GM12878 (cell line): ENCODE results near the gene FSTL1. TPM values are rescaled to one million over a fixed set of nuclear protein-coding genes. Genes with fewer than 3 reads are reported as not detected.

ENCODE experiments used
- ATAC-seq: fragments of 200-7000 bp; cut with Tn5 transposase; 3 replicates; pipeline ENCODE4 v1.9.1; 2020; ENCODE audit warnings: mild to moderate bottlenecking, moderate library complexity
- BruUV-seq: library from RNA; stranded (reverse); fragments of 400-500 nt; replicated peaks from 2 replicates; lab custom pipeline; 2021; lab: Mats Ljungman, UMichigan
- CTCF ChIA-PET: fragments of 300-600 bp; sonication (Branson Sonifier 250); formaldehyde crosslinking; extraction: SDS; loops from one replicate; lab custom pipeline; 2021; ENCODE audit warnings: inconsistent platforms; lab: Yijun Ruan, JAX
- POLR2A ChIA-PET: fragments of 350-600 bp; formaldehyde crosslinking; extraction: SDS; loops from one replicate; lab custom pipeline; 2021; ENCODE audit warnings: inconsistent platforms; lab: Charles Lee
- RAD21 ChIA-PET: fragments of 300-600 bp; sonication (Branson Sonifier 250); formaldehyde crosslinking; loops from one replicate; lab custom pipeline; 2023; ENCODE audit warnings: antibody characterized with exemption; ENCODE audit not compliant: unreplicated experiment; lab: Charles Lee
- SMC1A ChIA-PET: fragments of 300-600 bp; sonication (Branson Sonifier 250); formaldehyde crosslinking; loops from one replicate; lab custom pipeline; 2023; ENCODE audit not compliant: unreplicated experiment, uncharacterized antibody; lab: Charles Lee
- DNase-seq: peaks from one replicate; pipeline ENCODE4 v3.0.0-alpha.2; 2011; ENCODE audit warnings: low read depth, low spot score
- FAIRE-seq: peaks from 3 replicates; lab custom pipeline; 2011; peaks lifted over from hg19 to GRCh38; lab: Jason Lieb, UNC
- H2AFZ ChIP-seq: 2 replicates; pipeline ENCODE4 v1.6.0; 2011; ENCODE audit warnings: low read depth, low read length, control low read depth; ENCODE audit not compliant: control insufficient read depth
- H3K27ac ChIP-seq: 2 replicates; pipeline ENCODE4 v1.5.1; 2011; ENCODE audit warnings: control low read depth; ENCODE audit not compliant: control insufficient read depth, insufficient read depth
- H3K27me3 ChIP-seq, 2 experiments: replicated peaks in 1 of 2; 2 replicates each; pipeline versions ENCODE4 v1.6.0 to v1.6.1; 2011; ENCODE audit warnings: low read length in 1 of 2; ENCODE audit not compliant: control insufficient read depth in 2 of 2, insufficient read depth in 2 of 2
- H3K36me3 ChIP-seq, 2 experiments: 2 replicates each; pipeline ENCODE4 v1.5.1; 2011; ENCODE audit warnings: low read length in 1 of 2; ENCODE audit not compliant: control insufficient read depth in 2 of 2, insufficient read depth in 2 of 2
- H3K4me1 ChIP-seq: 2 replicates; pipeline ENCODE4 v1.6.1; 2011; ENCODE audit warnings: mild to moderate bottlenecking, low read length, moderate library complexity, mixed read lengths; ENCODE audit not compliant: control insufficient read depth, insufficient read depth
- H3K4me2 ChIP-seq: 2 replicates; pipeline ENCODE4 v1.6.0; 2011; ENCODE audit warnings: control low read depth; ENCODE audit not compliant: control insufficient read depth, insufficient read depth
- H3K4me3 ChIP-seq: fragments of 200-600 bp; sonication (generic); 2 replicates; pipeline ENCODE4 v1.5.1; 2016
- H3K79me2 ChIP-seq: 2 replicates; pipeline ENCODE4 v1.6.0; 2011; ENCODE audit warnings: low read length; ENCODE audit not compliant: control insufficient read depth, insufficient read depth
- H3K9ac ChIP-seq: 2 replicates; pipeline ENCODE4 v1.8.0; 2011; ENCODE audit warnings: low read length, control low read depth, mixed read lengths; ENCODE audit not compliant: control insufficient read depth, insufficient read depth
- H3K9me3 ChIP-seq: replicated peaks from 3 replicates; pipeline ENCODE4 v1.5.1; 2011; ENCODE audit warnings: mild to moderate bottlenecking, low read length; ENCODE audit not compliant: control insufficient read depth, insufficient read depth
- H4K20me1 ChIP-seq: 2 replicates; pipeline ENCODE4 v1.6.0; 2011; ENCODE audit not compliant: control insufficient read depth, insufficient read depth
- ATF2 ChIP-seq: IDR thresholded peaks from 2 replicates; pipeline ENCODE4 v1.6.1; 2012; ENCODE audit warnings: low read length, inconsistent platforms
- BMI1 ChIP-seq: fragments of 450-650 bp; IDR thresholded peaks from 2 replicates; pipeline ENCODE4 v1.6.1; 2016; ENCODE audit warnings: mild to moderate bottlenecking, moderate library complexity, borderline replicate concordance
- CBX3 ChIP-seq: fragments of 200-600 bp; sonication (generic); IDR thresholded peaks from 2 replicates; pipeline ENCODE4 v1.6.1; 2016; ENCODE audit warnings: low read depth, borderline replicate concordance
- HDGF ChIP-seq: fragments of 450-650 bp; IDR thresholded peaks from 2 replicates; pipeline ENCODE4 v1.6.1; 2016; ENCODE audit warnings: antibody characterized with exemption
- IRF5 ChIP-seq: fragments of 450-650 bp; IDR thresholded peaks from 2 replicates; pipeline ENCODE4 v1.6.1; 2017; ENCODE audit warnings: borderline replicate concordance
- JUNB ChIP-seq: IDR thresholded peaks from 2 replicates; pipeline ENCODE4 v1.6.1; 2016; ENCODE audit warnings: antibody characterized with exemption, mild to moderate bottlenecking
- KLF5 ChIP-seq: fragments of 450-650 bp; IDR thresholded peaks from 2 replicates; pipeline ENCODE4 v1.6.1; 2014; ENCODE audit warnings: mild to moderate bottlenecking; ENCODE audit not compliant: partially characterized antibody
- MEF2B ChIP-seq: fragments of 450-650 bp; IDR thresholded peaks from 2 replicates; pipeline ENCODE4 v1.6.1; 2018; ENCODE audit warnings: mild to moderate bottlenecking, moderate library complexity; ENCODE audit not compliant: partially characterized antibody, poor library complexity, severe bottlenecking
- MTA3 ChIP-seq: IDR thresholded peaks from 2 replicates; pipeline ENCODE4 v1.6.1; 2012; ENCODE audit warnings: low read length, inconsistent platforms, borderline replicate concordance
- NBN ChIP-seq: fragments of 450-650 bp; IDR thresholded peaks from 2 replicates; pipeline ENCODE4 v1.6.1; 2016
- NFIC ChIP-seq: IDR thresholded peaks from 2 replicates; pipeline ENCODE4 v1.6.1; 2012; ENCODE audit warnings: low read depth, mild to moderate bottlenecking, inconsistent platforms, low read length, moderate library complexity
- NR2C1 ChIP-seq: fragments of 450-650 bp; IDR thresholded peaks from 2 replicates; pipeline ENCODE4 v1.6.1; 2017; ENCODE audit warnings: antibody characterized with exemption, mild to moderate bottlenecking, moderate library complexity
- ZNF217 ChIP-seq: fragments of 450-650 bp; IDR thresholded peaks from 2 replicates; pipeline ENCODE4 v1.6.1; 2017; ENCODE audit warnings: antibody characterized with exemption, mild to moderate bottlenecking
- ZNF274 ChIP-seq: IDR thresholded peaks from one replicate; pipeline ENCODE4 v1.8.0; 2011; ENCODE audit not compliant: insufficient read length, insufficient read depth
- WGBS: methylation state at CpG from one replicate; pipeline ENCODE4 v1.1.6; 2016; ENCODE audit warnings: low lambda C conversion rate; ENCODE audit not compliant: insufficient replicate concordance, insufficient coverage; ENCODE audit errors: missing lambda C conversion rate; 5-methylcytosine and 5-hydroxymethylcytosine counted together
- in situ Hi-C: fragments of 300-500 bp; cut with MboI; formaldehyde crosslinking; loops from 9 replicates; pipeline ENCODE4 v1.14.3; 2018; ENCODE audit warnings: mixed read lengths
- intact Hi-C: fragments of 100-400 bp; cut with micrococcal nuclease; formaldehyde crosslinking; loops from one replicate; pipeline ENCODE4 v1.14.2; 2022; ENCODE audit not compliant: unreplicated experiment
- polyA plus RNA-seq, 11 experiments: library from polyadenylated mRNA; depleted of rRNA in 4 of 11; unstranded in 6 of 11; stranded (reverse) in 5 of 11; fragments of >200 nt; fragmentation: Nextera tagmentation in 4 of 11; fragmentation: Illumina TruSeq in 1 of 11; extraction: Ambion mirVana in 4 of 11; extraction: Trizol in 1 of 11; gene quantifications; 1 replicate in 1 of 11; 2 replicates in 10 of 11; pipeline versions ENCODE4 v1.2.1 to v1.2.3, GENCODE V29; 2011 to 2016; ENCODE audit warnings: inconsistent platforms in 2 of 11, missing spikeins in 2 of 11, low read depth in 1 of 11
- total RNA-seq, 4 experiments: library from RNA; depleted of rRNA in 3 of 4; stranded (reverse); fragments of >200 nt in 3 of 4; fragmentation: Illumina TruSeq in 1 of 4; extraction: Trizol in 1 of 4; gene quantifications; 2 replicates each; pipeline versions ENCODE4 v1.2.1 to v1.2.3, GENCODE V29; 2013 to 2021

The FSTL1 gene
- total and polyA plus RNA-seq, 10 of the 15 experiments (the other 5 are each of a cell fraction or from before 2014, with no cell fraction given): 0.06 to 1.7 (median 0.32) TPM; not detected in 4

GRCh38 chr3:120416868-120417267 is 33.9 kb downstream of the FSTL1 start:
- intact Hi-C loops: loop anchor here (1.0 to 5.0 kb wide), 5 partner anchors 68 to 525 kb away; partner anchors contain the start of gene LRRC58
- no peak for FAIRE-seq
- ChIA-PET RAD21 (interaction anchor here (0.7 to 5.8 kb wide), 34 partner anchors 8 to 1533 kb away, joined by 3 to 82 read pairs (median 4); partner anchors contain the start of genes GSK3B, LRRC58 and NDUFB4), POLR2A (interaction anchor here (0.7 to 1.5 kb wide), 4 partner anchors 7 to 173 kb away, joined by 3 to 4 read pairs (median 4); no protein-coding TSS in a partner anchor), SMC1A (interaction anchor here (0.6 to 4.6 kb wide), 38 partner anchors 8 to 1533 kb away, joined by 3 to 90 read pairs (median 4); partner anchors contain the start of gene LRRC58), CTCF (interaction anchor here (0.5 to 8.2 kb wide), 67 partner anchors 8 to 1533 kb away, joined by 3 to 210 read pairs (median 4); partner anchors contain the start of genes LRRC58 and NDUFB4)
- peak overlapping the region; percentile 86 for H2AFZ ChIP-seq
- ATAC-seq: peak; percentile 35
- H3K9me3 ChIP-seq: no peaks in the 10 kb centered on the region
- peaks cover 0 to 5% of the 10 kb centered on the region in 2 experiments; a peak in 2 of 4 replicates for H3K27me3 ChIP-seq
- H4K20me1 ChIP-seq: no peaks in the 10 kb centered on the region
- WGBS: 48% methylated on average over 2 of the region's 2 CpGs
- H3K4me2 ChIP-seq: peak overlapping the region; percentile 75
- TF ChIP-seq MTA3 (no peak), HDGF (no peak)
- in situ Hi-C loops: loop anchor here (10.0 kb wide), 1 partner anchor 522 kb away; no protein-coding TSS in a partner anchor
- H3K36me3 ChIP-seq: no peaks in the 10 kb centered on the region
- no peak overlapping the region for H3K4me3 ChIP-seq
- H3K79me2 ChIP-seq: no peaks in the 10 kb centered on the region
- H3K27ac ChIP-seq: no peak overlapping the region
- no peaks in the 10 kb centered on the region; the same call in 1 of the 2 replicates for H3K4me1 ChIP-seq
- H3K9ac ChIP-seq: peak overlapping the region; percentile 12; the same call in 1 of the 2 replicates
- BruUV-seq: no TSS peak
- no peak for DNase-seq

- RAD21 ChIA-PET: interaction anchor here (0.9 to 5.8 kb wide), 7 partner anchors 28 to 596 kb away, joined by 3 to 82 read pairs (median 9); partner anchors contain the start of gene LRRC58
- ATAC-seq: no peak
- no peak overlapping the region for H3K4me3 ChIP-seq
- 46% methylated on average over 6 of the region's 6 CpGs for WGBS
- no peaks in the 10 kb centered on the region for H3K9me3 ChIP-seq
- no peak overlapping the region for H3K9ac ChIP-seq
- no peaks in the 10 kb centered on the region for H3K36me3 ChIP-seq
- SMC1A ChIA-PET: interaction anchor here (0.5 to 4.6 kb wide), 9 partner anchors 8 to 1532 kb away, joined by 3 to 90 read pairs (median 17); partner anchors contain the start of gene LRRC58
- intact Hi-C loops: loop anchor here (2.0 to 5.0 kb wide), 4 partner anchors 67 to 523 kb away; partner anchors contain the start of gene LRRC58
- TF ChIP-seq ZNF274 (no peak), ZNF217 (no peak), ATF2 (no peak), NFIC (no peak), JUNB (no peak), BMI1 (no peak), NBN (no peak), KLF5 (no peak), IRF5 (no peak), CBX3 (no peak), NR2C1 (no peak), MEF2B (no peak)
- TF ChIP-seq, all 136 proteins: peak for 0
- no TSS peak for BruUV-seq
- Histone ChIP-seq H3K27me3 (peaks cover 0 to 5% of the 10 kb centered on the region in 2 experiments; a peak in 1 of 4 replicates), H3K4me2 (no peak overlapping the region), H3K79me2 (no peaks in the 10 kb centered on the region), H2AFZ (no peak overlapping the region), H3K27ac (no peak overlapping the region), H3K4me1 (no peaks in the 10 kb centered on the region; the same call in 1 of the 2 replicates), H4K20me1 (no peaks in the 10 kb centered on the region)
- in situ Hi-C loops: loop anchor here (10.0 kb wide), 1 partner anchor 521 kb away; no protein-coding TSS in a partner anchor
- CTCF ChIA-PET: interaction anchor here (0.5 to 8.2 kb wide), 12 partner anchors 8 to 523 kb away, joined by 3 to 210 read pairs (median 12); partner anchors contain the start of gene LRRC58
- no peak for DNase-seq
- POLR2A ChIA-PET: interaction anchor here (0.7 kb wide), 1 partner anchor 49 kb away, joined by 3 read pairs; no protein-coding TSS in a partner anchor
- no peak for FAIRE-seq
Observed at GRCh38 chr3:120415756-120416155, 35.0 kb downstream of the FSTL1 start.
